Esophagus muscularis mucosa (tissue), 2 donors: ENCODE data around the gene PLSCR4.

Experiments
- EP300 ChIP-seq: sonication (generic); formaldehyde crosslinking; IDR thresholded peaks from one replicate; pipeline ENCODE4 v1.6.1; 2017; ENCODE audit warnings: antibody characterized with exemption
- POLR2A ChIP-seq: fragments of 450-650 bp; IDR thresholded peaks from one replicate; pipeline ENCODE4 v1.6.1; 2017; ENCODE audit warnings: antibody characterized with exemption, moderate library complexity, mild to moderate bottlenecking, low read depth

DNA sequence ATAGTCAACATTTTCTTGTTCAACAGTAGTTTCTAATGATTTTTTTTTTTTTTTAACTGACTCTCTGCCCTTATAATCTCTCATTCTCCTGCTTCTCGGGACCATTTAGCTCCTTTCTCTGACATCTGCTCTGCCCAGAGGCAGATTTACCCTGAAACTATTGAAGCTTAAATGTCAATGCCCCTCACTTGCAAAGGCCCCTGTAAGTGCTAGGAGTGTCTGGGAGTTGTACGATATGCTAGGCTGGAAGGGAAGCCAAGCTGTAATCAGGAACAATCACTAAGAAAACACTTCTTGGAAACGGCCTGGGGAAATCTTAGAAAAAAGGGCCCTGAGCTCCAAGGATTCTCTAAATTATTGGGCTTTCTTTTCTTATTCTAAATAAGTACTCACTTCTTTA lies 84.1 kb downstream of the PLSCR4 start:
- TF ChIP-seq POLR2A = no peak
- no peak for TF ChIP-seq EP300
